Germinal center (tissue), 1 donor: ENCODE data around the gene HSD17B12.

Source experiments
- DNase-seq: peaks from one replicate; pipeline ENCODE4 v3.0.0; 2012; ENCODE audit warnings: mixed read lengths, low spot score

HSD17B12 gene

DNA sequence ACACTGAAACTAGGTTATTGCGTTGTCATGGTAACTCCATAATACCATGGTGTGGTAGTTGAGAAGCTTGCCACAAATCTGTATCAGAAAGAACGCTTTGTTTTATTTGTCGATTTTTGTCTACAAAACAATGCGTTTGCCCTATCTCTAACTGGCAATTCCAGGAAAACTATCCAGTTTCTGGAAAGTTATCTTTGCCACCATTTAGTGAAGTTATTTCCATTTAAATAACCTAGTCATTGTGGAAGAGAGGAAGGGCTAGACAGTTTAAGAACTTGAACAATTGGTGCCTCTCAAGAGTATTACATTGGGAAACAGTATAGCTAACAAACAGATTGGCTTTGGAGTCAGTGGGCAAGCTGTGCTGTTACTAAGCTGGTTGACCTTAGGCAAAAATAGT lies 7.9 kb downstream of the HSD17B12 start:
- DNase-seq: no peak

DNA sequence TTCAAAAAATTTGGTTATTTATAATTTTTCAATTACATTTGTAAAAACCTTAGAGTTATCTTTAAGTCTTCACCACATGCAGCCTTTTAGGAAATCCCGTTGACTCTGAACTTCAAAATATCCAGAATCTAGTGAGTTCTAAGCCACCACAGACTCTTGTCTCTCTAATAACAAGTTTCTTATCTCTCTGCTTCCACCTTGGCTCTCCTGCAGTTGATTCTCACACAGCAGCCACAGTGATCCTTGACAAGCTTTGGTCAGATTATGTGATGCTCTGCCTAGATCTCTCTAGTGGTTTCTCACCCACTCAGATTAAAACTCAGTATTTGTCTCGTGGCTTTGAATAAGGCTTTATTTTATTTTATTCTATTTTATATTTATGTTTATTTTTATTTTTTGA lies 8.6 kb downstream of the HSD17B12 start:
- no peak for DNase-seq

DNA sequence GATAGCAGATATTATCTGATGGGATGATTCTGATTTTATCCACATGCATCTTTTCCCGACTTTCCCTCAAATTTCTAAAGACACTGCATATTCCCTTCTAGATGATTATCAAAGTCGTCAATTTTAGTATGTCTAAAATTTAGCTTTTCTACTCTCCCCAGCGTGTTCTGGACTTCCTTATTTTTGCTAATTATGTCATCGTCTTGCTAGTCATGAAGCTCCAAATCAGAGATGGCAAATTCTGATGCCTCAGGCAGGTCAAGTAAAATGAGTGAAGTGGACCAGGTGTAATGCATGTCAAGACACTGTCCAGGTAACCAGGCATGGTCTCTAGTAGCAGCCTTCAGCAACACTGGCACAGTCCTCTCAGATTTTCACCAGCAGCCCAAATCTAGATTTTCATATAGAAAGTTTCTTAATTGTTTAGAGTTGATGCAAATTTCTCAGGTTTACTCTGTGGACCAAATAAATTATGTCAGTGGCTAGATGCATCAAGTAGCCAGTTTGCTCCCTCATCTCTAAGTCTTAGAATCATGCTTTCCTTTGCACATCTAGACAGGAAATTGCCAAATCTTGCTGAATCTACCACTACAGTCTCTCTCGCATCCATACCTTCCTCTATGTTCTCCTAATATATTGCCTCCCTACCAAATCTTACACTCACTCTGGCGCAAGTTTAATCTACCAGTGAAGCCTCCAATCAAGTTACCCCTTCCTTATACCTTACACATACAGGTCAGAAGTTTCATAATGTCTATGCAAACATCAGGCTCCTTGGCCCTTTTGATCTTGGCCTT lies 10.6 kb downstream of the HSD17B12 start:
- no peak for DNase-seq

DNA sequence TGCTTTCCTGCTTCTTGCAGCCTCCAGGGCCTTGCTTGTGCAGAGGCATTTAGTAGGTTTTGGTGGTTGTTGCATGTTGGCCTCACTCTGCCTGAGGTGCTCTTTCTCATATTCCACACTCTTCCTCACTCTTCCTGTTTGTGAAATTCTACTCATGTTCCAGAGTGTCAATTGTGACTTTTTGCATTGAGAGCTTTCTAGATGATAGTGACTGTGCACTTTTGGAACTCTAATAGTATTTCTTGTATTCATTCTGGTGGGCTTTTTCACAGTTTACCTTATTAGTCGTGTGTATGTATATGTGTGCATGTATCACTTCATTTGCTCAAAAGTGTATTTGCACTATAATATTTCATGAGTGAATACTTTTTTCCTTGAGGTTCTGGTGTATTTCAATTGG lies 11.3 kb downstream of the HSD17B12 start:
- DNase-seq: no peak

DNA sequence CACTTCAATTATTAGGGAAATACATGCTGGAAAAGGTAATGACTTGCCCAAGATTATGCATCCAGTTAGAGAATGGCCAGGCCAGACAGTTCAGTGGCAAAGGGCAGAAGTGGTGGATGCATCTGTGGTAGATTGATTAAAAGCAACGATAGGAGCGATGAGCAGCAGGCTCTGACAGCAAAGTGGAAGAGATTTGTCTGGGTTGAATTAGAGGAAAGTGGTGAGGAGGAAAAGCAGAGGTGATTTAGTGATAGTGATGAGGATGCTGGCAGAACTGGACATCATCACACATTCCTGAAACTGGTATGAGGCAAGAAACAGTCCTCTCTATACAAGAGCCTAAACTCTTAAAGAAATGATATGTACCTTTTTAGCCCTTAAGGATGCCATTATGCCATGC lies 12.5 kb downstream of the HSD17B12 start:
- no peak for DNase-seq

DNA sequence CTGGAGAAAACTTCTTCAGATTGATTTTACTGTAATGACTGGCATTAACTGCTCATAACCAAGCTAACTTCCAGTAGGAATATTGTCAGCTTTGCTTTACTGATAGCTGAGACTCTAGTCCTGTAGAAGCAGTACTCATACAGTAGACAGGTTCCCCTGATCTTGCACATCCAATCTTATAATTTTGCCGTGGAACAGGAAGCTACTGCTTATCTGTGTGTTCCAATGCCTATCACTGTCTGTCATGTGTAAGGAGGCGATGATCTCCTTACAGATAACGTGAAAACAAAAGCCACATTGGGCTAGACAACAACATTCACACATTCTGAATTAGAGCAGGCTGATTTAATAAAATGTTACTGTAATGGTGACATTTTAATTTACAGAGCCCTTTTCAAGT lies 13.2 kb downstream of the HSD17B12 start:
- no peak for DNase-seq

DNA sequence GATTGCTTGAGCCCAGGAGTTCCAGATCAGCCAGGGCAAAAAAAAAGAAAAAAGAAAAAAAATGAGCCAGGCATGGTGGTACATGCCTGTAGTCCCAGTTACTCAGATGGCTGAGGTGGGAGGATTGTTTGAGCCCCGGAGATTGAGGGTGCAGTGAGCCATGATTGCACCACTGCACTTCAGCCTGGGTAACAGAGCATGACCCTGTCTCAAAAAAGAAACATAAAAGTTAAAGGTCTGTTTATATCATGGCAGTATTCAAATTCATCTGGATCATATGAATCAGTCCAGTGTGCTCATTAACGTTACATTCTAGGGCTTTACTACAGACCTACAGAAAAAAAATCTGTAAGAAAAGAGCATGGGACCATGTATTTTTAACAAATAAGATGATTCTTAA lies 13.9 kb downstream of the HSD17B12 start:
- DNase-seq: peak; percentile 25

DNA sequence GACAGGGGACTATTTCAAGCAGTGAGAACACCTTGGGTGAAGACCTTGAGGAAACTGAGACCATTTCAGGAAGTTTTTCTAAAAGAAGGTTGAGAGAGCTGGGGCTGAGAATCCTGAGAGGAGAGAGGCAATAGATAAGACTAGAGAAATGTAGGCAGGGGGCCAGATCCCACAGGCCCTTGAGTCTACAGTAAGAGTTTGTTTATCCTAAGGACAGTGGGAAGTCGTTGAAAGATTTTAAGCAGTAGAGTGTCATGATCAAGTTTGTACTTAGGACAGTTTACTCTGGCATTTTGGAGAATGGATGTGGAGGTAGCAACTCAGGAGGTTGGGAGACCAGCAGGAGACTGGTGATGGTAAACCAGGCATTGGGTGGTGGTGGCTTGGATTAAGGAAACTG lies 17.1 kb downstream of the HSD17B12 start:
- no peak for DNase-seq

DNA sequence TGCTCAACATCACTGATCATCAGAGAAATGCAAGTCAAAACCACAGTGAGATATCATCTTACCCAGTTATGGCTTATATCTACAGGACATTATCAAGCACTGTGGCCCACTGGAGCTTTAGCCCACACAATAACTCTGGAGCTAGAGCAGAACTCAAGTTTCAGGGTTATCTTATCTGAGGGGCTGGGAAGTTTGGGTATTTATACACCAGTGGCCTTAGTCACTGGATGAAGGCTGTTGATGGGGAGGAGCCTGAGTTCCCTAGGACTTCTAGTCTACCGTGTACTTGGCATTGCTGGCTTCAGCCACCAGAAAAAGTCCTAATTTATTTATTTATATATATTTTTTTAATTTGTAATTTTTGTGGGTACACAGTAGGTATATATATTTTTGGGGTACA lies 19.3 kb downstream of the HSD17B12 start:
- DNase-seq: no peak

DNA sequence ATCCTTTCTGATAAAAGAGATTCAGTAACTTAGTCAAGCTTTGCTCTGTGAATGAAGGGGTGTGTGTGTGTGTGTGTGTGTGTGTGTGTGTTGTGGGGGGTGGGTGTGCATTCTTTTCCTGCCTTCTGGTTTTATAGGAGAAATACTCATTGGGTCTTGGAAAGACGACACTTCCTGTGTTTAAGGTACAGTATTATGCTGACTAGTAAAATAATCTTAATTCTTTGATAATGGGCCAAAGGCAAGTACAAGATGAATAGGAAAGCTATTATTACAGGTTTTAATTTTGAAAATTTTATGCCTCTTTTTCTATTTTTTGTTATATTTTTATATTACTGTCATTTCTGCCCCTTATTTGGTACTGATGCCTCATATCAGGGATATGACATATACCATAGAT lies 26.1 kb downstream of the HSD17B12 start:
- no peak for DNase-seq

DNA sequence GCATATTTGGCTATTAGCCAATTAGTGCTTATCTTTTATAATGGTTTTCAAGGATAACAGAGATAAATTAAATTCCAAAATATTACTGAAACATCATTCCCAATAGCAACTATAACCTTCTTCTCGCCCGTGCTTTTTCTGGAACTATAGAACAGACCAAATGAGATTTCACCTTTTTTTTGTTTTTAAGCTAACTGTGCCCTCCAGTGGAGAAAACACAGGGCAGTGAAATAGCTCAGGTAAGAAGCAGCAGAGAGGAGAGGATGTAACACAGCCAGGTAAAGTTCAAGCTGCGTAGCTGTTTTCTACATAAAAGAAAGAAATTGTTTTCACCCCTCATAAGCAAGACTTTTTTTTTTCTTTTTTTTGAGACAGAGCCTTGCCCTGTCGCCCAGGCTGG lies 28.2 kb downstream of the HSD17B12 start:
- DNase-seq: no peak

DNA sequence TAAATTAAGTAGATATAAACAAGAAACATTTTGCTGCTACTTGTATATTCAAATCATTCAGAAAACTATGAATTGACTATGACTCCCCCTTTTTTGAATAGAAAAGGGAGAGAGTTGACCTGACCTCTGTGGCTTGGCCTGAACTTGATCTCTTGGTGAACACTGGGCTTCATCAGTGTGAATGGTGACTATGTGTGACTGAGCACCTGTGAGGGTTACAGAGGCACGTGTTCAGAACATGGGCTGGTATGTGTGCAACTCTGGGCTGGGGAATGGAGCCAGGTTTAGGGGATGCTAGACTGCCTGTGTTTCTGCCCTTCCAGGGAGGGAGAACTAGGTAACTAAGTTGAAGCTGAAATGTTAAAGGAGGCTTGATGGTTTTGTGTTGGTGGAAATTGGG lies 29.2 kb downstream of the HSD17B12 start:
- DNase-seq: no peak

DNA sequence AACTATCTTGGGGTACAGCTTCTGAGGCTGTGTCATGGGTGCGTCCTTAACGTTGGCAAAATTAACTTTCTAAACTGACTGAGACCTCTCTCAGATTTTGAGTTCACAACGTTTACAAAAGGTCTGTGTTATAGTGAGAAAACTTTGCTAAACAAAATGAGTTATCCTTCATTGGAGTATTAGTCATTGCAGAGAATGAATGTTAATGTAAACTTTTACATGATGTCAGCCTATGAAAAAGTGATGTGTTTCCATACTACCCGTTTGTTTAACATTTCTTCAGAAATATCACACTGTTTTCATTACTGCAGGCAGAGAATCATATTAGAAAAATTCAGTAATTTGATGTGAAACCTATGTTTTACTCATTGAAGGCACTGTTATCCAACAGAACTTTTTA lies 32.1 kb downstream of the HSD17B12 start:
- no peak for DNase-seq

DNA sequence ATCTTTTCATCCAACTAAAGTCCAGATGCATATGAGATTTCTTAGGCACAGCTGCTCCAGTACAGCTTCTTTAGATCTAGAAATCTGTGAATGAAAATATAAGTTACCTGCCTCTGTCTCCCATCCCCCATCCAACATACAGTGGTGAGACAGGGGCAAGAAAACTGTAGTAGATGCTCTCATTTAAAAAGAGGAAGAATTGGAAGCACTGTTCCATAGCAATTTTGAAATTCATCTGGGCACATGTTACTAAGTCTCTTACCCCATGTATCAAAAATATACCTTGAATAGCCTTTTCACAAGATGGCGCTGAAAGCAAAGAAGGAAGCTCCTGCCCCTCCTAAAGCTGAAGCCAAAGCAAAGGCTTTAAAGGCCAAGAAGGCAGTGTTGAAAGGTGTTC lies 37.8 kb downstream of the HSD17B12 start:
- no peak for DNase-seq

DNA sequence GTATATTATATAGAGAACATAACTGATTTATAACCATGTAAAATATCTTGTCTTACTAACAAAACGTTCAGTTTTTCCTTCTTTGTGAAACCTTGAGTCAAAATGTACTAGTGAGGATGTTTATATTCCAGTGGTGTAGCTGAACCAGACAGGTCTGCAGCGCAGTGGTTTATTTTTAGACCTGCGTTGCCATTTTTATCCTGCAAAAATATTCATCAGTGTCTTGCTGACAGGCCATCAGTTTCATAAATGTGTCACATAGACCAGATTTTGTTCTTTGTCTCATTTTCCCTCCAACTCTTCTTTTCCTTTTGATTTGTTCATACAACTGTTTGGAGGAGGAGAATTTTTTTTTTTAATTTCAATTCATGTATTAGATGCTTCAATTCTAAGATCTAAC lies 43.1 kb downstream of the HSD17B12 start:
- DNase-seq: no peak

DNA sequence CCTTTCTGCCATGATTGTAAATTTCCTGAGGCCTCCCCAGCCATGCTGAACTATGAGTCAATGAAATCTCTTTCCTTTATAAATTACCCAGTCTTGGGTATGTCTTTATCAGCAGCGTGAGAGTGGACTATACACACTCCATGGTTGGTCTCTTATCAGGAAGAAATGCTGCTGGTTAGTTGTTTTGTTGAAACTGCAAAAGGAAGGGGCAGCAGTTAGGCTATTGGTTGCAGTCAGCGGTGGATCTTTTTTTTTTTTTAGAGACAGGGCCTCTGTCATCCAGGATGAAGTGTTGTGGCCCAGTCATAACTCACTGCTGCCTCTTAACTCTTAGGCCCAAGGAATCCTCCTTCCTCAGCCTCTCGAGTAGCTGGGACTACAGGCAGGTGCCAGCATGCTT lies 51.7 kb downstream of the HSD17B12 start:
- DNase-seq: no peak

DNA sequence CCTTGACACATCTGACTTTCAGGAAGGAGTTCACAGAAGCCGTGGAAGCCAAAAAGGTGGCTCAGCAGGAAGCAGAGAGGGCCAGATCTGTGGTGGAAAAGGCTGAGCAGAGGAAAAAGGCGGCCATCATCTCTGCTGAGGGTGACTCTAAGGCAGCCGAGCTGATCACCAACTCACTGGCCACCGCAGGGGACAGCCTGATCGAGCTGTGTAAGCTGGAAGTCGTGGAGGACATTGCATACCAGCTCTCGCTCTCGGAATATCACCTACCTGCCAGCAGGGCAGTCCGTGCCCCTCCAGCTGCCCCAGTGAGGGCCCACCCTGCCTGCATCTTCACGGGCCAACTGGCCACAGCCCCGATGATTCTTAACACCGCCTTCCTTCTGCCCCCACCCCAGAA lies 53.7 kb downstream of the HSD17B12 start:
- DNase-seq: no peak

DNA sequence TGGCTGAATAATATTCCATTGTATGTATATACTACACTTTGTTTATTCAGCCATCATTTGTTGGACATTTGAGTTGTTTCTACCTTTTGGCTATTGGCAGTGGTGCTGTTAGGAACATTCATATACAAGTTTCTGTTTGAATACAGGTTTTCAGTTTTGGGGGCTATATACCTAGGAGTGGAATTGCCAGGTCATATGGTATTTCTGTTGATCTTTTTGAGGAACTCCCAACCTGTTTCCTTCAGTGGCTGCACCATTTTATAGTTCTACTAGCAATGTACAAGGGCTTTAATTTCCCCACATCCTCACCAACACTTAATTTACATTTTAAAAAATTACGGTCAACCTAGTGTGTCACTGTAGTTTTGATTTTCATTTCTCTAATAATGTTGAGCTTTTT lies 54.6 kb downstream of the HSD17B12 start:
- no peak for DNase-seq

DNA sequence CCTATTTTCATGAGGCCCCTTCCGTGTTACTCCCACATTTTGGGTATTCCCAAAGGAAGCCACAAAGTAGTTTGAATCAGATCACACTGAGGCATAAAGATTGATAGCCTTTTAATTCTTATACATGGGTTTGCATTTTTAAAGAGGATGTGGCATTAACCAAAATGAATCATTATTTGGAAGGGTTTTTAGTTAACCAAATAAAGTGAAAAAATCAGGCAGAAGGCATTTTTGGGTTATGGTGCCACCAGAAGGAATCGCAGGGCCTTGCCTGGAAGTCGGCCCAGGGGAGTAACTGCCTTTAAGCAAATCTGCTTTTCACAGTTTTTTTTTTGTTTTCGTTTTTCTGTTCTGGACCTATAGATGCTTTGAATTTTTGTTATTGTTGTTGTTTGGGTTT lies 55.4 kb downstream of the HSD17B12 start:
- no peak for DNase-seq

DNA sequence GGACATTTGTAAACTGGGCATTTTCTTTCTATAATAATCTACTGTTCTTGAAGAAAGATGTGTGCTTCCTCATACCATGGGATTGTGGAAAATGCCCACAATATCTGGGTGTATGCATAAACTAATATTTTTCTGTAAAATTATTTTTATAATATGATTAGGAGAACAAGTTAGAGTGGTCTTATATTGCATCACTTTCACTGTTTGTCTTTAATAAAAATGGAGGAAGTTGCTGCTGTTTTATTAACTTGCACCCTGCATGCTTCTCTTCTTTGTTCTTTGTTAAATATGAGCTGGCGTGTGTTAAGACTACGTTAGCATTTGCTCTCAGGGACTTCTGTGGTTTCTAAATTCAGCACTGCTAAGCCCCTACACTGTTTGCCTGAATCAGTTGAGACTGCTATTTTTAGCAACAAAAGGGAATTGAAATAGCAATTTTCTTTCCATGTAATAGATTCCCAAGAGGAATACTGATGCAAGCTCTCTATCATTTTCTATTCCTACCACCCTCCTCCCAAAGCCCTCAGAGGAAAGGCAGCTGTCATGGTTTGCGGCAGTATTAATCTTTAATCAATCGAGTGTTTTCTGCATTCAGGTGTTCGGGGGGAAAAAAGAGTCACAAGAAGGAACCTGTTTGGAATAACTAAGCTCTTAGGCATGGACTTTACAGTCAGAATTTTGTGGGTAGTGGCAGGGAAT lies 56.1 kb downstream of the HSD17B12 start:
- DNase-seq: no peak

DNA sequence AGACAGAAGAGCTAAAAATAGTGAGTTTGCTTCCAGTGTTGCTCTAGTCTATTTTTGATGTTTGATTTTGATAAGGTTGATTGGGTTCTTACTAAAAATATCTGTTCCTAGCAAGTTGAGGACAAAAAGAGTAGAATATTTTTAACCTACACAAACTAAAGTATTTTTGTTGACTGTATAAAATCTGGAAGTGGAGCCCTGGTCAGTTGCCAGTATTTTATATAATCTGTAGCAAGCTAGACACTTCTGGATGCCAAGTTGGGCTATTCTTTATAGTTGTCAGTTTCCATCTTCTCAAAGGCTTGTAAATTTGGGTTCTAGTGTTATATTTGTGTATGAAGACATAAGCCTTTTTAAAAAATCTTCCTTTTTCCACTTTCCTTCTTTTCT lies 56.7 kb downstream of the HSD17B12 start:
- DNase-seq: no peak

DNA sequence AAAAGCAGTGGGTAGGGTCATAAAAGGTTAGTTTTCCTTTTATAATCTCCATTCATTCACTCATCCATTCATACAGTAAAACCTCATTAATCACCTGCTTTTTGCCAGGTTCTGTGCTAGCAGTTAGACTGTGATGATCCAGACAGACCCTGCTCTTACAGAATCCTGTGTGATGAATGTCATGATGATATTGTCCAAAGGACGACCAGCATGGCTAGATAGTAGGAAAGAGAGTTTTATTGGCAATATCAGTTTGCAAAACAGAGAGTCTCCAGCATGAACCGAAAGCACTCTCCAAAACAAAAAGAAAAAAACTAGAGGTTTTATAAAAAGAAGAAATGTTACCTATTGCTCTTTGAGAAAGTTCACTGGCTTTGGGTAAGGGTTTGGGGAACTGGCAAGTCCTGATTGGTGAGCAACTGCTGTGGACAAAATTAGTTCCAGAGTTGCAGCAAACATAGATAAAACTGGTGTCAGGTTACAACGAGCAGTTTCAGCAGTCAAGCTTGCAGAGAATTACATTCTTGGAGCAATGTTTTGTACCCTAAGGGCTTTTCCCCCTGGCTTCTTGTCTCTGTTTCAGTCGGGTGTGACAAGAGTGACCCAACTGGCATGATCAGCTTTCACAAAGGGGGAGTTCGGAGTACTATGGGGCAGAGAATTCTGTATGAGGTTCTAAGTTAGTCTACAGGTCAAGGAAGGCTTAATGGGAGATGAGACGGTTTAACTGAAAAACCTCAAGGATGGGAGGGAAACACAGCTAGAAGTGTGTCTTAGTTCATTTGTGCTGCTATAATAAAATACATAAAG lies 58.3 kb downstream of the HSD17B12 start:
- no peak for DNase-seq

DNA sequence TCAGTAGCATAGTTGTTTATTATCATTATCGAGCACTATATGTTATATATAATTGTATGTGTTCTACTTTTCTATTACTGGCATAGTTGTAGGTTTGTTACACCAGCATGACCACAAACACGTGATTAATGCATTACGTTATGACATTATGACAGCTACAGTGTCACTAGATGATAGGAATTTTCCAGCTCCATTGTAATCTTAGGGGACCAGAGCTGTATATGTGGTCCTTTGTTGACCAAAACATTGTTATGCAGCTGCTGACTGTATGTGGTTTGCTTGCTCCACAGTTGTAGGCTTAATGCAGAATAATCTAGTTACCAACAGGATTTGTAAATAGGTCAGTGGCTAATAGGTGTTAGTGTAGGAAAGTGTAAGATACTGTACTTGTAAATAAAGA lies 66.1 kb downstream of the HSD17B12 start:
- DNase-seq: no peak
